Liver (tissue), 9 donors: ENCODE measurements around the gene CCBE1. TPM values are rescaled to one million over a fixed set of nuclear protein-coding genes. Genes with fewer than 3 reads are reported as not detected.

Experiments used
- DNase-seq: peaks from one replicate; pipeline ENCODE4 v3.0.0-alpha.2; 2017; ENCODE audit warnings: low spot score
- H3K27ac ChIP-seq, 2 donors: one replicate each; pipeline ENCODE4 v1.7.0; 2013; ENCODE audit warnings: inconsistent platforms in 2 of 2, low read length in 2 of 2, control low read depth in 1 of 2, low read depth in 1 of 2, mild to moderate bottlenecking in 1 of 2
- H3K27me3 ChIP-seq, 4 donors: one replicate each; pipeline versions ENCODE4 v1.6.1 to v1.7.0; 2013; ENCODE audit warnings: low read length in 3 of 4, inconsistent platforms in 1 of 4, mild to moderate bottlenecking in 1 of 4, moderate library complexity in 1 of 4; ENCODE audit not compliant: control insufficient read depth in 4 of 4, insufficient read depth in 4 of 4
- H3K36me3 ChIP-seq, 4 donors: one replicate each; pipeline versions ENCODE4 v1.6.1 to v1.7.0; 2013; ENCODE audit warnings: low read length in 3 of 4, mild to moderate bottlenecking in 3 of 4, low read depth in 1 of 4, moderate library complexity in 1 of 4; ENCODE audit not compliant: control insufficient read depth in 4 of 4, insufficient read depth in 3 of 4
- H3K4me1 ChIP-seq, 4 donors: one replicate each; pipeline versions ENCODE4 v1.6.1 to v1.7.0; 2013; ENCODE audit warnings: low read length in 3 of 4, mild to moderate bottlenecking in 3 of 4, moderate library complexity in 1 of 4; ENCODE audit not compliant: control insufficient read depth in 4 of 4, insufficient read depth in 4 of 4
- H3K4me3 ChIP-seq, 3 donors: one replicate each; pipeline versions ENCODE4 v1.6.1 to v1.7.0; 2013; ENCODE audit warnings: low read length in 3 of 3, control low read depth in 1 of 3, low read depth in 1 of 3, mild to moderate bottlenecking in 1 of 3
- H3K9ac ChIP-seq, 2 donors: one replicate each; pipeline ENCODE4 v1.7.0; 2013; ENCODE audit warnings: low read length in 2 of 2, mild to moderate bottlenecking in 2 of 2, moderate library complexity in 2 of 2, control low read depth in 1 of 2, low read depth in 1 of 2
- H3K9me3 ChIP-seq, 4 donors: one replicate each; pipeline versions ENCODE4 v1.6.1 to v1.7.0; 2013; ENCODE audit warnings: low read length in 3 of 4; ENCODE audit not compliant: control insufficient read depth in 4 of 4
- CTCF ChIP-seq: fragments of 150-350 bp; IDR thresholded peaks from 2 replicates; pipeline ENCODE4 v1.5.1; 2017; ENCODE audit warnings: improper control_type of control experiment, low read depth, low read length; ENCODE audit not compliant: missing input control
- EGR1 ChIP-seq, 2 donors: IDR thresholded peaks; 2 replicates each; pipeline ENCODE4 v1.6.1; 2016 to 2018; ENCODE audit warnings: antibody characterized with exemption in 2 of 2, low read depth in 2 of 2
- FOXA1 ChIP-seq: IDR thresholded peaks from 2 replicates; pipeline ENCODE4 v1.6.1; 2016; ENCODE audit warnings: antibody characterized with exemption
- FOXA2 ChIP-seq: IDR thresholded peaks from 2 replicates; pipeline ENCODE4 v1.6.1; 2016; ENCODE audit warnings: antibody characterized with exemption
- GABPA ChIP-seq, 2 donors: IDR thresholded peaks in 1 of 2; conservative IDR thresholded peaks in 1 of 2; 2 replicates each; pipeline ENCODE4 v1.6.1; 2016; ENCODE audit warnings: antibody characterized with exemption in 2 of 2, mild to moderate bottlenecking in 1 of 2, moderate library complexity in 1 of 2
- HNF4A ChIP-seq, 2 donors: conservative IDR thresholded peaks; 2 replicates each; pipeline ENCODE4 v1.6.1; 2016; ENCODE audit warnings: antibody characterized with exemption in 2 of 2, mild to moderate bottlenecking in 2 of 2
- HNF4G ChIP-seq: IDR thresholded peaks from 2 replicates; pipeline ENCODE4 v1.6.1; 2016; ENCODE audit warnings: antibody characterized with exemption
- JUND ChIP-seq, 2 donors: IDR thresholded peaks; 2 replicates each; pipeline ENCODE4 v1.6.1; 2016; ENCODE audit warnings: antibody characterized with exemption in 2 of 2
- MAX ChIP-seq: IDR thresholded peaks from 2 replicates; pipeline ENCODE4 v1.6.1; 2016; ENCODE audit warnings: antibody characterized with exemption
- NR2F2 ChIP-seq: IDR thresholded peaks from 2 replicates; pipeline ENCODE4 v1.6.1; 2016; ENCODE audit warnings: antibody characterized with exemption
- RAD21 ChIP-seq, 2 donors: IDR thresholded peaks; 2 replicates each; pipeline ENCODE4 v1.6.1; 2016; ENCODE audit warnings: antibody characterized with exemption in 2 of 2, mild to moderate bottlenecking in 2 of 2
- REST ChIP-seq: IDR thresholded peaks from 2 replicates; pipeline ENCODE4 v1.6.1; 2016; ENCODE audit warnings: antibody characterized with exemption, mild to moderate bottlenecking
- RXRA ChIP-seq, 2 donors: IDR thresholded peaks; 2 replicates each; pipeline ENCODE4 v1.6.1; 2017 to 2018; ENCODE audit warnings: antibody characterized with exemption in 2 of 2, mild to moderate bottlenecking in 1 of 2
- SP1 ChIP-seq: IDR thresholded peaks from 2 replicates; pipeline ENCODE4 v1.6.1; 2018; ENCODE audit warnings: antibody characterized with exemption, mild to moderate bottlenecking
- TAF1 ChIP-seq: conservative IDR thresholded peaks from 2 replicates; pipeline ENCODE4 v1.6.1; 2016; ENCODE audit warnings: antibody characterized with exemption, mild to moderate bottlenecking
- YY1 ChIP-seq: IDR thresholded peaks from 2 replicates; pipeline ENCODE4 v1.6.1; 2016; ENCODE audit warnings: antibody characterized with exemption, mild to moderate bottlenecking
- ZBTB33 ChIP-seq: IDR thresholded peaks from 2 replicates; pipeline ENCODE4 v1.6.1; 2016; ENCODE audit warnings: antibody characterized with exemption
- WGBS: extraction: QIAGEN DNeasy Blood & Tissue Kit; methylation state at CpG from one replicate; pipeline ENCODE4 v1.1.7; 2013; 5-methylcytosine and 5-hydroxymethylcytosine counted together
- polyA plus RNA-seq, 2 donors: library from polyadenylated mRNA; stranded (reverse) in 1 of 2; unstranded in 1 of 2; fragments of 200-250 nt in 1 of 2; fragments of >200 nt in 1 of 2; fragmentation: Nextera tagmentation in 1 of 2; extraction: Ambion mirVana in 1 of 2; gene quantifications; one replicate each; pipeline versions ENCODE4 v1.2.1 to v1.2.3, GENCODE V29; 2013 to 2015
- total RNA-seq, 2 donors: library from RNA; depleted of rRNA; stranded (reverse); fragments of >200 nt; gene quantifications; one replicate each; pipeline ENCODE4 v1.2.3, GENCODE V29; 2014
- donor health status: healthy.
- donor health status: healthy.
- donor health status: healthy.
- donor health status: healthy.
- donor health status: healthy.

CCBE1 gene
- total and polyA plus RNA-seq, 4 donors, result 1.8 to 2.6 (median 2.2) TPM

GRCh38 chr18:59517446-59518165, 179.6 kb downstream of the CCBE1 start:
- Histone ChIP-seq H3K27me3 (peaks cover 0 to 3% (median 1%) of the 10 kb centered on the region in 4 donors), H3K9ac (no peak overlapping the region), H3K4me3 (no peak overlapping the region), H3K9me3 (no peaks in the 10 kb centered on the region), H3K4me1 (peaks cover 0 to 4% (median 0%) of the 10 kb centered on the region in 4 donors), H3K27ac (peak overlapping the region in 1 of 2 donors; percentile 8), H3K36me3 (no peaks in the 10 kb centered on the region)
- DNase-seq, result no peak
- TF ChIP-seq TAF1 (no peak), MAX (no peak), REST (peak; percentile 98), SP1 (no peak), GABPA (IDR thresholded peaks at IDR 0.05 in 1 of 2, conservative IDR thresholded peaks at IDR 0.05 in 1 of 2) (no peak), JUND (IDR thresholded peaks at IDR 0.05) (no peak), EGR1 (IDR thresholded peaks at IDR 0.05; ENCODE audit: low read depth in 2 of 2) (no peak)
- WGBS, result 62% methylated on average over 4 of the region's 4 CpGs

GRCh38 chr18:59516356-59517155, 180.7 kb downstream of the CCBE1 start:
- peaks cover 0 to 4% (median 0%) of the 10 kb centered on the region in 4 donors for H3K4me1 ChIP-seq
- no peak overlapping the region for H3K9ac ChIP-seq
- DNase-seq, result no peak
- no peaks in the 10 kb centered on the region for H3K9me3 ChIP-seq
- no peaks in the 10 kb centered on the region for H3K36me3 ChIP-seq
- H3K4me3 ChIP-seq, result no peak overlapping the region
- H3K27me3 ChIP-seq, result peaks cover 0 to 3% (median 1%) of the 10 kb centered on the region in 4 donors
- H3K27ac ChIP-seq, result peak overlapping the region; percentile 25 to 58
- WGBS, result 3% methylated on average over 6 of the region's 6 CpGs
- TF ChIP-seq RXRA (IDR thresholded peaks at IDR 0.05) (peak; percentile 81 to 87), YY1 (no peak), GABPA (IDR thresholded peaks at IDR 0.05 in 1 of 2, conservative IDR thresholded peaks at IDR 0.05 in 1 of 2) (no peak), RAD21 (IDR thresholded peaks at IDR 0.05) (peak in 1 of 2 donors; percentile 15), FOXA1 (no peak), TAF1 (no peak), EGR1 (IDR thresholded peaks at IDR 0.05; ENCODE audit: low read depth in 2 of 2) (no peak), FOXA2 (peak; percentile 61), SP1 (peak; percentile 55), JUND (IDR thresholded peaks at IDR 0.05) (peak; percentile 98 to 99), NR2F2 (peak; percentile 98), REST (peak; percentile 73), HNF4G (no peak), ZBTB33 (no peak), CTCF (no peak), HNF4A (conservative IDR thresholded peaks at IDR 0.05) (peak in 1 of 2 donors; percentile 54), MAX (peak; percentile 45)
